ENCODE data around the gene RNF141. TPM values are rescaled to one million over a fixed set of nuclear protein-coding genes. Genes with fewer than 3 reads are reported as not detected.

RNF141 gene
- total and polyA plus RNA-seq, 2 of the 13 experiments (the other 11 are each of a cell fraction or from before 2014, with no cell fraction given): 9.3 to 22.4 TPM

- TF ChIP-seq AKNA (CRISPR knock-in tag; IDR thresholded peaks at IDR 0.05; ENCODE audit: borderline replicate concordance) (no peak), SMAD3 (CRISPR knock-in tag; IDR thresholded peaks at IDR 0.05) (no peak), ZFP90 (CRISPR knock-in tag; IDR thresholded peaks at IDR 0.05; ENCODE audit: borderline replicate concordance) (peak; percentile 91; the same call in 1 of the 2 replicates), PRMT3 (CRISPR knock-in tag; IDR thresholded peaks at IDR 0.05; ENCODE audit: borderline replicate concordance, low read depth) (no peak), PRDM4 (CRISPR knock-in tag; IDR thresholded peaks at IDR 0.05; ENCODE audit: borderline replicate concordance) (no peak), MAZ (IDR thresholded peaks at IDR 0.05; ENCODE audit: borderline replicate concordance, low read depth, low read length) (peak; percentile 67; the same call in 1 of the 2 replicates), MAZ (CRISPR knock-in tag; IDR thresholded peaks at IDR 0.05; ENCODE audit: low read depth) (peak; percentile 91), KLF12 (CRISPR knock-in tag; IDR thresholded peaks at IDR 0.05; ENCODE audit: borderline replicate concordance) (0 out of 2 replicates have a peak, but pooled peaks have one; percentile 38), RFX1 (IDR thresholded peaks at IDR 0.05) (peak; percentile 97), NFE2 (CRISPR knock-in tag; IDR thresholded peaks at IDR 0.05) (no peak), ZNF280D (CRISPR knock-in tag; IDR thresholded peaks at IDR 0.05) (0 out of 2 replicates have a peak, but pooled peaks have one; percentile 51), XBP1 (CRISPR knock-in tag; IDR thresholded peaks at IDR 0.05) (no peak), RXRA (CRISPR knock-in tag; IDR thresholded peaks at IDR 0.05) (peak; percentile 74; the same call in 1 of the 2 replicates), TARDBP (CRISPR knock-in tag; IDR thresholded peaks at IDR 0.05) (peak; percentile 66; the same call in 1 of the 2 replicates), ZNF143 (CRISPR knock-in tag; IDR thresholded peaks at IDR 0.05) (no peak; the same call in 1 of the 2 replicates), HNRNPH1 (optimal IDR thresholded peaks at IDR 0.05; ENCODE audit: low read depth, low read length) (no peak), JUNB (CRISPR knock-in tag; IDR thresholded peaks at IDR 0.05; ENCODE audit: borderline replicate concordance) (no peak), NR2F1 (CRISPR knock-in tag; IDR thresholded peaks at IDR 0.05) (no peak), SMAD9 (CRISPR knock-in tag; IDR thresholded peaks at IDR 0.05) (no peak)
Observed at GRCh38 chr11:10540915-10541560, at the start of gene RNF141 (continued).
